Mesendoderm (in vitro differentiated cells): ENCODE measurements around the gene ZC3H14. TPM values are rescaled to one million over a fixed set of nuclear protein-coding genes. Genes with fewer than 3 reads are reported as not detected.

Experiments used
- small RNA-seq: library from polyadenylated mRNA; stranded (forward); fragments of <200 nt; extraction: miRNeasy Mini kit (QIAGEN cat#:217004); gene quantifications from one replicate; pipeline ENCODE3, GENCODE V24; 2013; ENCODE audit not compliant: insufficient read depth

ZC3H14 gene

Small RNA genes lying within 50 kb of the gene (small RNA-seq; reads per million reads assigned to genes)
- gene RNU4-22P = not detected
